ENCODE results near the gene DNAJC18. TPM values are rescaled to one million over a fixed set of nuclear protein-coding genes. Genes with fewer than 3 reads are reported as not detected.
"Not testable (repeated sequence)": the region's sequence is repeated elsewhere in the genome, so short reads cannot be mapped to it uniquely, and the experiment has no call there.

The DNAJC18 gene
- total and polyA plus RNA-seq, 2 of the 8 experiments (the other 6 are each of a cell fraction or from before 2014, with no cell fraction given) = 7.8 to 29.2 TPM

DNA sequence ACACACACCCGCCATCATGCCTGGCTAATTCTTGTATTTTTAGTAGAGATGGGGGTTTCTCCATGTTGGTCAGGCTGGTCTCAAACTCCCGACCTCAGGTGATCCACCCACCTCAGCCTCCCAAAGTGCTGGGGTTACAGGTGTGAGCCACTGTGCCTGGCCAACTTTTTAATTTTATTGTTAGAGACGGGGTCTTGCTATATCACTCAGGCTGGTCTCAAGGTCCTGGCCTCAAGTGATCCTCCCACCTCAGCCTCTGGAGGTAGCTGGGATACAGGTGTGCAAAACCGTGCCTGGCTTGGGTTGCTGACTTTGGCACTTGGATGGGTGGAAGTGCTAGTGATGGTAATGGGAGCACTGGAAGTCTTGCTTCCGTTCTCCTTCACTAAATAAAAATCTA is 30.2 kb downstream of the DNAJC18 start:
- not testable (repeated sequence) for H2BK20ac ChIP-seq (ENCODE audit: low read length); H2BK120ac ChIP-seq (replicated peaks; ENCODE audit: low read depth, low read length); H4K5ac ChIP-seq (ENCODE audit: insufficient read length, low read depth, low read length); H3K4ac ChIP-seq (replicated peaks; ENCODE audit: insufficient read length, low read depth, low read length); FAIRE-seq; H3K27me3 ChIP-seq (replicated peaks in 1 of 4; ENCODE audit: control insufficient read depth in 3 of 4, extremely low read depth in 1 of 4, insufficient read depth in 3 of 4, low read length in 3 of 4); H4K20me1 ChIP-seq (replicated peaks in 1 of 2; ENCODE audit: control insufficient read depth in 1 of 2, insufficient read depth in 2 of 2, low read length in 2 of 2); H4K8ac ChIP-seq (ENCODE audit: extremely low read depth, insufficient read depth, low read length); H3K27ac ChIP-seq (ENCODE audit: low read depth, low read length); H3K4me3 ChIP-seq (ENCODE audit: extremely low read depth in 1 of 4, insufficient read depth in 2 of 4, low read depth in 3 of 4, low read length in 4 of 4); H3K18ac ChIP-seq (ENCODE audit: extremely low read depth, low read length); H3K4me1 ChIP-seq (replicated peaks in 1 of 4; ENCODE audit: control insufficient read depth in 3 of 4, insufficient read depth in 4 of 4, low read length in 3 of 4); H4K91ac ChIP-seq (replicated peaks; ENCODE audit: insufficient read length, low read length); H2AFZ ChIP-seq (ENCODE audit: low read length); H2BK12ac ChIP-seq (ENCODE audit: low read depth, low read length); H3K79me2 ChIP-seq (ENCODE audit: control insufficient read depth in 1 of 2, insufficient read depth in 2 of 2, low read length in 2 of 2); H2BK15ac ChIP-seq (ENCODE audit: low read length); H3K23ac ChIP-seq (ENCODE audit: insufficient read length); H3K14ac ChIP-seq (ENCODE audit: insufficient read length); DNase-seq (ENCODE audit: low read depth in 1 of 2, low spot score in 2 of 2); H2BK5ac ChIP-seq (ENCODE audit: low read depth, low read length); H3K9me3 ChIP-seq (ENCODE audit: insufficient read depth in 2 of 2, low read depth in 1 of 2, low read length in 1 of 2); H3K9ac ChIP-seq (replicated peaks in 1 of 4; ENCODE audit: extremely low read depth in 1 of 4, low read depth in 3 of 4, low read length in 3 of 4); H3K79me1 ChIP-seq (ENCODE audit: low read depth, low read length); H3K4me2 ChIP-seq (ENCODE audit: insufficient read depth in 1 of 2, low read depth in 2 of 2, low read length in 2 of 2); H3K56ac ChIP-seq (replicated peaks; ENCODE audit: insufficient read length, low read depth, low read length); H3K23me2 ChIP-seq (ENCODE audit: low read depth, low read length); H2AK5ac ChIP-seq (ENCODE audit: low read depth, low read length)
- ChIA-PET CTCF (ENCODE audit: partially characterized antibody) (interaction anchor here (1.7 to 8.2 kb wide), 3 partner anchors 12 to 104 kb away, joined by 6 to 69 read pairs (median 25); no protein-coding TSS in a partner anchor), POLR2A (ENCODE audit: partially characterized antibody) (interaction anchor here (0.6 to 1.2 kb wide), 5 partner anchors 12 to 794 kb away, joined by 3 to 5 read pairs (median 3); partner anchors contain the start of gene DNAJC18)
- WGBS, 2 experiments (ENCODE audit: extremely low coverage in 1 of 2, insufficient coverage in 1 of 2, insufficient read length in 1 of 2, insufficient replicate concordance in 2 of 2, low coverage in 1 of 2, low lambda C conversion rate in 2 of 2, missing lambda C conversion rate in 1 of 2) = 92% methylated on average over 5 of the region's 5 CpGs; no CpG with 5 or more reads in 1 of the 2 experiments
- H3K36me3 ChIP-seq (ENCODE audit: control insufficient read depth in 2 of 4, insufficient read depth in 4 of 4, low read length in 3 of 4) = peaks cover 0 to 11% (median 1%) of the 10 kb centered on the region in 4 experiments; a peak in 3 of 8 replicates
